HG03575 (cell line): Measurements from ENCODE around the gene COQ8B.
"Not testable (repeated sequence)": the region's sequence is repeated elsewhere in the genome, so short reads cannot be mapped to it uniquely, and the experiment has no call there.

Source experiments
- ATAC-seq: cut with Tn5 transposase; IDR thresholded peaks from one replicate; pipeline ENCODE4 v1.9.1; 2021; ENCODE audit not compliant: unreplicated experiment, insufficient number of reproducible peaks, low FRiP score; ENCODE audit errors: extremely low read depth

Gene COQ8B

DNA sequence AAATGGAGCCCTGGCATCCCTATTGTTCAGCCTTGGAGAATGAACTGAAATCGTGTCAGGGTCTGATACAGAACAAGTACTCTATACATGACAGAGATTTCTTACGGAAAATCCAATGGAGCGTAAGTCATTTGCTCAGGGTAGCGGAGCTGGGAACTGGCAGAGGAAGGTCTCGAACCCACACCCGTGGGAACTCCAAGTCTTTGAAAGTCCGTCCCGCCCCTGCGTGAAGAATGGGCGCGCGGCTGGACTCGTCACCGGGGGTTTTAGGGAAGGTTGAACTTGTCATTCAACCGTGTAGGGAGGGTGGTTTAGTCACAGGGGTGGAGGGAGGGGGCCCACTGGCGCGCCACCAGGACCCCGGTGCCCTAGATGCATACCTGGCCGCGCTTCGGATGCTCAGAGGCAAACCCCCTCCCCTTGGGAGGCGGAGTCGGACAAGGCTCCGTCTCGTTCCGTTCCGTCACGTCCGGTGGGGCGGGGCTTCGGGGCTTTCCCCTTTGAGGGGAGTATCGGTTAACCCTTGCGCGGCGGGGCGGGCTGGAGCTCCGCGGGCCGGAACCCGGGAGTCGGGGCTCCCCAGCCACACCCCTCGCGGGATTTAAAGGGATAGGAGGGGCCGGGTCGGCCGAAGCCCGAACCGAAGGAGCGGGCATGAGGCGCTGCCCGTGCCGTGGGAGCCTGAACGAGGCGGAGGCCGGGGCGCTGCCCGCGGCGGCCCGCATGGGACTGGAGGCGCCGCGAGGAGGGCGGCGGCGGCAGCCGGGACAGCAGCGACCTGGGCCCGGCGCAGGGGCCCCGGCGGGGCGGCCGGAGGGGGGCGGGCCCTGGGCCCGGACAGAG, at the start of gene COQ8B, which contains the start of gene ITPKC:
TSS of gene COQ8B (minus strand) at position 405 of the 843 bp plus-strand sequence. CDS start 2,254 bp downstream, outside the sequence.
TSS of gene ITPKC (plus strand) at position 631 of the 843 bp plus-strand sequence. CDS start at position 655, 24 bp downstream.
- ATAC-seq: peak; percentile 35

DNA sequence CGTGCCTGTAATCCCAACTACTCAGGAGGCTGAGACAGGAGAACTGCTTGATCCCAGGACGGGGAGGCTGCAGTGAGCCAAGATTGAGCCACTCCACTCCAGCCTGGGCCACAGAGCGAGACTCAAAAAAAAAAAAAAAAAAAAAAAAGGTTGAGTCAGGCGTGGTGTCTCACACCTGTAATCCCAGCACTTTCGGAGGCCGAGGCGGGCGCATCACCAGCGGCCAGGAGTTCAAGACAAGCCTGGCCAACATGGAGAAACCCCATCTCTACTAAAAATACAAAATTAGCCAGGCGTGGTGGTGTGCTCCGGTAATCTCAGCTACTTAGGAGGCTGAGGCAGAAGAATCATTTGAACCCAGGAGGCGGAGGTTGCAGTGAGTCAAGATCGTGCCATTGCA, 49.7 kb upstream of the COQ8B start:
- not testable (repeated sequence) for ATAC-seq

DNA sequence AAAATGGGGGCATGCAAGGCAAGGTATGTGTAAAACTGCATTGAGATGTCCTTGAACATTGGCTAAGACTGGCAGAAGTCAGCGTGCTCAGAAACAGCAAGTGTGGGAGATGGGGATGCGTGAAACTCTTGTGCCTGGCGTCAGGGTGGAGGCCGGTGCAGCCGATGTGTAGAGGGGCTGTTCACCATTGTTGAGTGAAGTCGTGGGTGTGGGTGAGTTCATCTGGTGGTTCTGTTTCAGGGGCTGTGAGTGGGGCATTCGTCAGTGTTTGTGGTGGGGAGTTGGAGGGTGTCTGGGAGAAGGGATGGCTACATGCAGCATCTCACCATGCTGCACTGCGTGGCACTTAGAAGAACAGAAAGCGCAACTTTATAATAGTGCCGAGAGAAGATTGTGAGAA, 47.3 kb upstream of the COQ8B start:
- no peak for ATAC-seq

- no peak for ATAC-seq
These were observed 46.8 kb upstream of the COQ8B start for GRCh38 chr19:40763526-40763925.

GRCh38 chr19:40762754-40763470, 46.2 kb upstream of the COQ8B start:
- ATAC-seq: no peak

GRCh38 chr19:40759352-40759751, 42.7 kb upstream of the COQ8B start:
- ATAC-seq: no peak

GRCh38 chr19:40758491-40758890, 41.8 kb upstream of the COQ8B start:
- ATAC-seq: no peak

DNA sequence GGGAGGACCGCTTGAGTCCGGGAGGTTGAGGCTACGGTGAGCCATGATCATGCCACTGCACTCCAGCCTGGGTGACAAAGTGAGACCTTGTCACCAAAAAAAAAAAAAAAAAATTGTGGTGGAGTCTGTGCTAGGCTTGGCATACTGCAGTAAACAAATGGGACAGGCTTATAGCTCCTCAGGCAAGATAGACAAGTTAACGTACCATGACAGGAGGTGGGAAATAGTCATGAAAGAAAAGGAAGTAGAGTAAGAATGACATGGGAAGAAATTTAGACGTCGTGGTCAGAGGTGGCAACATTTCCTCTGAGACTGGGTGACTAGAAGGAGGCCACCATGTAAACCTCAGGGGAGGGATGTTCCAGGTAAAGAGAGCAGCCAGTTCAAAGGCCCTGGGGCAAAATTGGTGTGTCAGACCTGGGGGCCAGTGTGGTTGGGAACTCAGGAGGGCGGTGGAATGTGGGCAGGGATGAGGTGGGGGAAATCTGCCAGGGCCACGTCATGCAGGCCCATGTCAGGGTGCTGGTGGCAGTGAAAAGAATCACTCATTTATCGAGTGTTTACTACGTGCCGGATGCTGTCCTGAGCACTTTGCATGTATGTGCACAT, 39.9 kb upstream of the COQ8B start:
- no peak for ATAC-seq

DNA sequence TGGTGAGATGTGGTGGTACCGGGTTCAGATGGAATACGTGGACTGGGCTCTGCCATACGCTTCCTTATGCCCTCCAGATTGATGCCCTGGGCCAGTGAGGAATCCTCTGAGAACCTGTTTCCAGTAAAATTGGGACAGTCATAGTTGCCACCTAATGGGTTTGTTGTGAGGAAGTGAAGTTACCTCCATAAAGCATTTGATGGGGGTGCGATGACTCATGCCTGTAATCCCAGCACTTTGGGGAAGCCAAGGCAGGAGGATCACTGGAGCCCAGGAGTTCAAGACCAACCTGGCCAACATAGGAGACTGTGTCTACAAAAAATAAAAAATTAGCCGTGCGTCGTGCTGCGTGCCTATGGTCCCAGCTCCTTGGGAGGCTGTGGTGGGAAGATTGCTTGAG, 39.1 kb upstream of the COQ8B start:
- no peak for ATAC-seq

GRCh38 chr19:40755248-40755624, 38.5 kb upstream of the COQ8B start:
- ATAC-seq: no peak

DNA sequence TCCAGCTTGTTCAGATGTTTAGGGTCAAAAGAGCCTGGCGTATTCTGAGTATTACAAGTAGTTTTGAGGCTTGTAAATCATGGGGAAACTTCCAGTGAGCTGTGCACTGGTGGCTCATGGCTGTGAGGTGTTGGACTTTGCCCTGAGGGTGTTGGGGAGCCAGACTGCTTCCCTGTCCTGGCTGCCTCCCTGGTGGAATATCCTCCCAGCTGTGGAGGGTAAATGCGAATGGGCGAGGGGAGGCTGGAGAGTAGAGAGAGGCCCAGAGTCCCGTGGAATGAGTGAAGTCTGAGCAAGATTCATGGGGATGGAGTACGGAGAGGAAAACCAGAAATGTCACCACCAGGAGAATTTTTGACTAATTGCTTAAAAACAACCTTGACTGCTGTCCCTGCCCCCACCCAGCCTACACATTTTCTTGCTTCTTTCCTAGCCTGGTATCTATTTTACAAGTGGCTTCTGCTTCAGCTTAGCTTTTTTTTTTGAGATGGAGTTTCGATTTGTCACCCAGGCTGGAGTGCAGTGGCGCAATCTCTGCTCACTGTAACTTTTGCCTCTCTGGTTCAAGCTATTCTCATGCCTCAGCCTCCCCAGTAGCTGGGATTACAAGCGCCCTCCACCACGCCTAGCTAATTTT, 38.0 kb upstream of the COQ8B start:
- ATAC-seq: no peak

DNA sequence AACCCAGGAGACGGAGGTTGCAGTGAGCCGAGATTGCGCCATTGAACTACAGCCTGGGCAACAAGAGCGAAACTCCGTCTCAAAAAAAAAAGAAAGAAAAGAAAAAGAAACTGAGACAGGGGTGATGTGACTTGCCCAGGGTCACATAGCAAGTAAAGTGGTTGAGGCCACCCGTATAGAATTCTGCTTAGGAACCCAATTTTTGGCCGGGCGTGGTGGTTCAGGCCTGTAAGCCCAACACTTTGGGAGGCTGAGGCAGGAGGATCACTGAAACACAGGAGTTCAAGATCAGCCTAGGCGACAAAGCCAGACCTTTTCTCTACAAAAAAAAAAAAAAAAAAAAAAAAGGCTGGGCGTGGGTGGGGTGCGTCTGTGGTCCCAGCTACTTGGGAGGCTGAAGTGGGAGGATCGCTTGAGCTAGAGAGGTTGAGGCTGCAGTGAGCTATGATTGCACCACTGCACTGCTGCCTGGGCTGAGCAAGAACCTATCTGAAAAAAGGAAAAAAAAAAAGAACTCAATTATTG, 35.6 kb upstream of the COQ8B start:
- no peak for ATAC-seq

DNA sequence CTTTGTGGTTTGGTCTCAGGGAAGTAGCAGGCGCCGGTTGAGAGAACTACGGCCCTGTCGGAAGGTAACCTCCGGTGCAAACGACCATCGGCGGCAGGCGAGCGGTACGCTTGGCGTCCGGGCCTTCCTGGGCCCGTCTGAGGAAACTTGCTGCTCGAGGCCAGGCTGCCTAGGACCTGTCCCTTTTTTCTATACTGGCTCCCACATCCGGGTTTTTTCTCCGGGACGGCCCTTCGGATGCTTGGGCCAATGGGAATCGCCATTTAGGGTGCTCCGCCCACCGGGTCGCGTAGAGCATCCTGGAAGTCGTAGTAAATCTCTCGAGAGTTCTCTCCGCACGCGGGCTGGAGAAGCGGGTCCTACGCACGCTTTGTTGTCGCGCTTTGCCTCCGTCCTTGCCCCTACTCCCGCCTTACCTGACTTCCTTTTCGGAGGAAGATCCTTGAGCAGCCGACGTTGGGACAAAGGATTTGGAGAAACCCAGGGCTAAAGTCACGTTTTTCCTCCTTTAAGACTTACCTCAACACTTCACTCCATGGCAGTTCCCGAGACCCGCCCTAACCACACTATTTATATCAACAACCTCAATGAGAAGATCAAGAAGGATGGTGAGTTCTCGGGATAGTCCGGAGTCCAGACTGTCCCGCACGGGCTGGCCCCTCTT, 34.3 kb upstream of the COQ8B start, which contains the start of gene SNRPA:
TSS of gene SNRPA (plus strand) at position 330 of the 664 bp plus-strand sequence. CDS start at position 536, 206 bp downstream.
- ATAC-seq: peak; percentile 31

DNA sequence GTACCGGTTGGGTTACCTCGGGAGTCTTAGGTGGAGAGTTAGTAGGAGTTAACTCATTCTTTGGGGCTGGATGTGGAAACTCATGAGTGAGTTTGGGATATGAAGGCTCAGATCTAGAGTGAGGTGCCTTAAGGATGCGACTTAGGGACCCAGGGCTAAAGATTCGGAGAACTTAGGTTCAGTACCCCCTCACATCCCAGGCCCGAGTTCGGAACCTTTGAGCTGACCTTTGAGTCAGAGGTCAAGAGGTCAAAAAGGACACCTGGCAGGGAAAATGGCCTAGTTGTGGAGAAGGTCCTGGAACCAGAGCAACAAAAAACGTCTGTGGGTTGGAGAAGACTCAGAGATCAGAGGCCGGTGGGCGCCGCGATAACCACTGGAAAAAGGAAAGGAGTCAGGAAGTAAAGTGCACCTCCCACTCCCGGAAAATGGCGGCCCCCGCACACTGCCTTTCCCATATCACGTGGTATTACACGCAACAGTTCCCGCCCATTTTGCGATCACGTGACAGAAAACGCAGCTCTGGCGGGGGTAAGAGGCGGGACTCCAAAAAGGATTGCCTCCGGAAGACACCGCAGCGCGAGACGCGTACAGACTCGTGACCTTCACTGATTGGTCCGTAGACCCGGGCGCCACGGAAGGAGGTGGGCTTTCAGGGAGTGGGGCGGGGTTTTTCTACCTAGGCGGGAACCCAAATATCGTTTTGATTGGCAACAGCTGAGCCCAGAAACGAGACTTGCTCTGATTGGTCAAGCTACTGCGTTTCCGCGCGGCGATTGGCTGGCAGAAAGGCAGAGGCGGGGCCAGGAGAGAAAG, 33.6 kb upstream of the COQ8B start, which contains the start of gene ACTMAP:
TSS of gene ACTMAP (minus strand) at position 420 of the 816 bp plus-strand sequence. CDS start 674 bp downstream, outside the sequence.
- peak; percentile 58 for ATAC-seq

DNA sequence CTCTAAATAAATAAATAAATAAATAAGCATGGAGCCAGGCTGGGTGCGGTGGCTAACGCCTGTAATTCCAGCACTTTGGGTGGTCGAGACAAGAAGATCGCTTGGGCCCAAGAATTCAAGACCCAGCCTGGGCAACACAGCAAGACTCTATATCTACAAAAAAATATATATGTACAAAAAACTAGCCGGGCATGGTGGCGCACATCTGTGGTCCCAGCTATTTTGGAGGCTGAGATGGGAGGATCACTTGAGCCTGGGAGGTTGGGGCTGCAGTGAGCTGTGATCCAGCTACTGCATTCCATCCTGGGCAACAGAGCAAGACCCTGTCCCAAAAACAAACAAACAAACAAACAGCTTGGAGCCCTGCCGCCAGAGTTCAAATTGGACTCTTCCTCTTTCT, 30.9 kb upstream of the COQ8B start:
- ATAC-seq: no peak

GRCh38 chr19:40745402-40745780, 28.7 kb upstream of the COQ8B start:
- no peak for ATAC-seq

DNA sequence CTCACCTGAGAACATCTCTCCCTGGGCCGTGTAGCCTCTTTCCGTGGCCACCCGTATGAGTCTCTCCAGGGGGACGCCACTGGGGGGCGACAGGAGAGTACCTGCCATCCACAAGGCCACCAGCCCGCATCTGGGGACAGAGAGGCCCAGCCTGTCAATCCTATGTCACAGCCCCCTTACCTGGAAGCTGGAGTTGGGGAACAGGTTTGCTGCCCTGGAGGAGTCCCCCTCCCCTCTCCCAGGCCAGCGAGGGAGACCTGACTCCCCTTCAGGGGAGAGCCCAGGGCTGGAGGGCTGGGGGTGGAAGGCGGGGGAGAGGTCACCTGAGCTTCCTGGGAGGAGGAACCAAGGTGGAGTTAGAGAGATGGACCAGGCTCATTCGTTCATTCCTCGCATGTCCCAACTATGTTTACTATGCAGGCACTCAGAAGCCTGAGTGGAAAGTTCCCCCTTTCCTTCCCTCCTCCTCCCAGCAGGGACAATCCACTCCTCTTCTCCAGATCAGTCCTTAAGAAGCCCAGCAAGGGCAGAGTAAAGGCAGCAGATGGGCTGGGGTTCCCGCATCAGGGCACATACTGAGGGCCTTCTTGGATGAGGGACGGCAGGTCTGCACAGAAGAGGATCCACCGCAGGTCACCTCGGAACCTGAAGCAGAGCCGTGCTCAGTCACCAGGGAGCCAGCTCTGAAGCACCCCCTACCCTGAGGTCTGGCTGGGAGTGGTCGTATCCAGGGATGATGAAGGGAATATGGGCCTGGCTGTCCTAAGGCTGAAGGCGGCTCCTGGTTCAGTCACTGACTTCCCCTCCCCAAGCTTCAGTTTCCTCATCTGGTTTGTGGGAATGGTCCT, 28.1 kb upstream of the COQ8B start:
- no peak for ATAC-seq
